Retina (tissue), 1 donor: Measurements from ENCODE around the gene DNAJC16.

Source experiments
- DNase-seq: peaks from one replicate; pipeline ENCODE4 v3.0.0-alpha.2; 2016

The DNAJC16 gene

GRCh38 chr1:15624133-15624714, 97.6 kb downstream of the DNAJC16 start:
- no peak for DNase-seq

- no peak for DNase-seq
Measured at GRCh38 chr1:15625056-15625917, 98.6 kb downstream of the DNAJC16 start.
